ENCODE measurements around the gene VWC2L. TPM values are rescaled to one million over a fixed set of nuclear protein-coding genes. Genes with fewer than 3 reads are reported as not detected.

The VWC2L gene
- polyA plus RNA-seq, 2 of the 4 experiments (the other 2 are of a cell fraction), result not detected

DNA sequence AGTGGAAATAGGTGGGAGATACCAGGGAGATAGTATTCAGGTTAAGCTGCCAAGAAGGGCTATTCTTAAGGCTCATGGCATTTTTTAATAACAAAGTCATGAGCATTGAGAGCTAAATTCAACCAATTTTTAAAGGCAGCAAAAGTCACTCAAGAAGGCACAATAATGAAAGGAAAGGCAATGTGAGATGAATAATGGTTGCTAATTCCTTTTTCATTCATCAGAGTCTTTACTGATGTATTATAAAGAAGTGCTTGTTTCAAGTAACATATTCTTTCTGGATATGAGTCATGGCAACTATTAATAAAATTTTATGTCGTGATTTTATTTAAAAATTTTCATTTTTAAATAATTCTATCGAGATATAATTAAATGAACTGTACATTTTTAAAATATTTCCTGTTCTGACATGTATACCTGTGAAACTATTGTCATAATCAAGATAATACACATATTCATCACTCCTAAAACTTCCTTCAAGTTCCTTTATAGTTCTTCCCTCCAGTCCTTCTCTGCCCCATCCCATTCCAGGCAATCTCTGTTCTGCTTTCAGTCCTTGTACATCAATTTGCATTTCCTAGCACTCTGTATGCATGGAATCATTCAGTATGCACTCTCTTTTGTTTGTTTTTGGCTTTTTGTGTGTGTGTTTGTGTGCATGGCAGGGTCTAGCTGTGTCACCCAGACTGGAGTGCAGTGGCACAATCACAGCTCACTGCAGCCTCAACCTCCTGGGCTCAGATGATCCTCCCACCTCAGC is 40.8 kb downstream of the VWC2L start (continued):
- TF ChIP-seq, protein P1, sequence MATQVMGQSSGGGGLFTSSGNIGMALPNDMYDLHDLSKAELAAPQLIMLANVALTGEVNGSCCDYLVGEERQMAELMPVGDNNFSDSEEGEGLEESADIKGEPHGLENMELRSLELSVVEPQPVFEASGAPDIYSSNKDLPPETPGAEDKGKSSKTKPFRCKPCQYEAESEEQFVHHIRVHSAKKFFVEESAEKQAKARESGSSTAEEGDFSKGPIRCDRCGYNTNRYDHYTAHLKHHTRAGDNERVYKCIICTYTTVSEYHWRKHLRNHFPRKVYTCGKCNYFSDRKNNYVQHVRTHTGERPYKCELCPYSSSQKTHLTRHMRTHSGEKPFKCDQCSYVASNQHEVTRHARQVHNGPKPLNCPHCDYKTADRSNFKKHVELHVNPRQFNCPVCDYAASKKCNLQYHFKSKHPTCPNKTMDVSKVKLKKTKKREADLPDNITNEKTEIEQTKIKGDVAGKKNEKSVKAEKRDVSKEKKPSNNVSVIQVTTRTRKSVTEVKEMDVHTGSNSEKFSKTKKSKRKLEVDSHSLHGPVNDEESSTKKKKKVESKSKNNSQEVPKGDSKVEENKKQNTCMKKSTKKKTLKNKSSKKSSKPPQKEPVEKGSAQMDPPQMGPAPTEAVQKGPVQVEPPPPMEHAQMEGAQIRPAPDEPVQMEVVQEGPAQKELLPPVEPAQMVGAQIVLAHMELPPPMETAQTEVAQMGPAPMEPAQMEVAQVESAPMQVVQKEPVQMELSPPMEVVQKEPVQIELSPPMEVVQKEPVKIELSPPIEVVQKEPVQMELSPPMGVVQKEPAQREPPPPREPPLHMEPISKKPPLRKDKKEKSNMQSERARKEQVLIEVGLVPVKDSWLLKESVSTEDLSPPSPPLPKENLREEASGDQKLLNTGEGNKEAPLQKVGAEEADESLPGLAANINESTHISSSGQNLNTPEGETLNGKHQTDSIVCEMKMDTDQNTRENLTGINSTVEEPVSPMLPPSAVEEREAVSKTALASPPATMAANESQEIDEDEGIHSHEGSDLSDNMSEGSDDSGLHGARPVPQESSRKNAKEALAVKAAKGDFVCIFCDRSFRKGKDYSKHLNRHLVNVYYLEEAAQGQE (IDR thresholded peaks at IDR 0.05), result no peak

DNA sequence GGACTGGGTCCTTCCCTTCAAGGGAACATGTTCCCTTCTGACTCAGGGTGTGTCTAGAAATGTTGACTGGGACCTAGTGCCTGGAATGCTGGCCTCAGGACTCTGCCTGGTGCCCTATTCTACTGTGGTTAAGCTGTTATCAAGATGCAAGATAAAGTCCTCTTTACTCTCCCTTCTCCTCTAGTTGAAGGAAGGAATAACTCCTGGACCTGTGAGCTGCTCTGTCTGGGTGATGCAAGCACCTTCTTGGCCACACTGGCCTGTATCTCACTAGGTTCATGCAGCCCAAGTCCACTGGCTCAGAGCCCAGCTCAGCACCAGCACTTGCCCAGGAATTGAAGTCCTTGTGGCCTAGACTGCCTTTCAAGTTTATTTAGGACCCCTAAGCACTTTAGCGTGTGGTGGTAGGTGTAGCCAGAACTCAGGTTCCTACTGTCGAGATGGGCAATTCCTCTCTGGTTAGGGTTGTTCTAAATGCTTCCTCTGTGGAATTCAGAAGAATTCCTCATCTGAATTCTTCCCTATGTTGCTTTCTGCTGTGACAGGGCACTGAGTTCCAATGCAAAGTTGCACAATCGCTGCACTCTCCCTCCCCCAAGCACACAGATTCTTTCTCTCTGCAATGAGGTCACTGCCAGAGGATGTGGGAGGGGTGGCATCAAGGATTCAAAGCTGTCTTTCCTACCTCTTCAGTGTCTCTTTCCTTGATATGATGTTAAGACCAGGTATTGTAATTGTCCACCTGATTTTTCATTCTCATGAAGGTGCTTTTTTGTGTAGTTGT is 54.7 kb downstream of the VWC2L start:
- FAIRE-seq, result no peak
- no peaks in the 10 kb centered on the region for H3K4me1 ChIP-seq
- ATAC-seq, result no peak
- TF ChIP-seq ZNF302 (CRISPR knock-in tag; IDR thresholded peaks at IDR 0.05) (no peak), ZFP36 (IDR thresholded peaks at IDR 0.05; ENCODE audit: borderline replicate concordance, partially characterized antibody) (no peak), SMC3 (IDR thresholded peaks at IDR 0.05) (no peak), TP53 (CRISPR knock-in tag; IDR thresholded peaks at IDR 0.05) (no peak), CBX2 (IDR thresholded peaks at IDR 0.05; ENCODE audit: borderline replicate concordance, low read depth) (no peak), MAFK (IDR thresholded peaks at IDR 0.05; ENCODE audit: partially characterized antibody) (no peak), HDAC2 (IDR thresholded peaks at IDR 0.05) (no peak), GATA3 (IDR thresholded peaks at IDR 0.05; ENCODE audit: borderline replicate concordance) (no peak), ESRRA (IDR thresholded peaks at IDR 0.05; ENCODE audit: borderline replicate concordance, low read length) (no peak), HOXB13 (CRISPR knock-in tag; IDR thresholded peaks at IDR 0.05; ENCODE audit: low read depth) (no peak), PHF8 (IDR thresholded peaks at IDR 0.05; ENCODE audit: borderline replicate concordance, low read depth) (no peak), NPAS2 (CRISPR knock-in tag; IDR thresholded peaks at IDR 0.05; ENCODE audit: borderline replicate concordance) (no peak), CBX8 (IDR thresholded peaks at IDR 0.05) (no peak), HEYL (CRISPR knock-in tag; IDR thresholded peaks at IDR 0.05) (no peak)
- TF ChIP-seq, protein P2, sequence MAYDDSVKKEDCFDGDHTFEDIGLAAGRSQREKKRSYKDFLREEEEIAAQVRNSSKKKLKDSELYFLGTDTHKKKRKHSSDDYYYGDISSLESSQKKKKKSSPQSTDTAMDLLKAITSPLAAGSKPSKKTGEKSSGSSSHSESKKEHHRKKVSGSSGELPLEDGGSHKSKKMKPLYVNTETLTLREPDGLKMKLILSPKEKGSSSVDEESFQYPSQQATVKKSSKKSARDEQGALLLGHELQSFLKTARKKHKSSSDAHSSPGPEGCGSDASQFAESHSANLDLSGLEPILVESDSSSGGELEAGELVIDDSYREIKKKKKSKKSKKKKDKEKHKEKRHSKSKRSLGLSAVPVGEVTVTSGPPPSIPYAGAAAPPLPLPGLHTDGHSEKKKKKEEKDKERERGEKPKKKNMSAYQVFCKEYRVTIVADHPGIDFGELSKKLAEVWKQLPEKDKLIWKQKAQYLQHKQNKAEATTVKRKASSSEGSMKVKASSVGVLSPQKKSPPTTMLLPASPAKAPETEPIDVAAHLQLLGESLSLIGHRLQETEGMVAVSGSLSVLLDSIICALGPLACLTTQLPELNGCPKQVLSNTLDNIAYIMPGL (CRISPR knock-in tag; IDR thresholded peaks at IDR 0.05; ENCODE audit: borderline replicate concordance), result no peak
- TF ChIP-seq, protein P3, sequence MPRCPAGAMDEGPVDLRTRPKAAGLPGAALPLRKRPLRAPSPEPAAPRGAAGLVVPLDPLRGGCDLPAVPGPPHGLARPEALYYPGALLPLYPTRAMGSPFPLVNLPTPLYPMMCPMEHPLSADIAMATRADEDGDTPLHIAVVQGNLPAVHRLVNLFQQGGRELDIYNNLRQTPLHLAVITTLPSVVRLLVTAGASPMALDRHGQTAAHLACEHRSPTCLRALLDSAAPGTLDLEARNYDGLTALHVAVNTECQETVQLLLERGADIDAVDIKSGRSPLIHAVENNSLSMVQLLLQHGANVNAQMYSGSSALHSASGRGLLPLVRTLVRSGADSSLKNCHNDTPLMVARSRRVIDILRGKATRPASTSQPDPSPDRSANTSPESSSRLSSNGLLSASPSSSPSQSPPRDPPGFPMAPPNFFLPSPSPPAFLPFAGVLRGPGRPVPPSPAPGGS (IDR thresholded peaks at IDR 0.05), result no peak
- TF ChIP-seq, protein P4, sequence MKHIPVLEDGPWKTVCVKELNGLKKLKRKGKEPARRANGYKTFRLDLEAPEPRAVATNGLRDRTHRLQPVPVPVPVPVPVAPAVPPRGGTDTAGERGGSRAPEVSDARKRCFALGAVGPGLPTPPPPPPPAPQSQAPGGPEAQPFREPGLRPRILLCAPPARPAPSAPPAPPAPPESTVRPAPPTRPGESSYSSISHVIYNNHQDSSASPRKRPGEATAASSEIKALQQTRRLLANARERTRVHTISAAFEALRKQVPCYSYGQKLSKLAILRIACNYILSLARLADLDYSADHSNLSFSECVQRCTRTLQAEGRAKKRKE (CRISPR knock-in tag; IDR thresholded peaks at IDR 0.05; ENCODE audit: low read depth), result no peak
- TF ChIP-seq, protein P5, sequence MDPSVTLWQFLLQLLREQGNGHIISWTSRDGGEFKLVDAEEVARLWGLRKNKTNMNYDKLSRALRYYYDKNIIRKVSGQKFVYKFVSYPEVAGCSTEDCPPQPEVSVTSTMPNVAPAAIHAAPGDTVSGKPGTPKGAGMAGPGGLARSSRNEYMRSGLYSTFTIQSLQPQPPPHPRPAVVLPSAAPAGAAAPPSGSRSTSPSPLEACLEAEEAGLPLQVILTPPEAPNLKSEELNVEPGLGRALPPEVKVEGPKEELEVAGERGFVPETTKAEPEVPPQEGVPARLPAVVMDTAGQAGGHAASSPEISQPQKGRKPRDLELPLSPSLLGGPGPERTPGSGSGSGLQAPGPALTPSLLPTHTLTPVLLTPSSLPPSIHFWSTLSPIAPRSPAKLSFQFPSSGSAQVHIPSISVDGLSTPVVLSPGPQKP (IDR thresholded peaks at IDR 0.05; ENCODE audit: low read depth, low read length), result no peak
- TF ChIP-seq, protein P6, sequence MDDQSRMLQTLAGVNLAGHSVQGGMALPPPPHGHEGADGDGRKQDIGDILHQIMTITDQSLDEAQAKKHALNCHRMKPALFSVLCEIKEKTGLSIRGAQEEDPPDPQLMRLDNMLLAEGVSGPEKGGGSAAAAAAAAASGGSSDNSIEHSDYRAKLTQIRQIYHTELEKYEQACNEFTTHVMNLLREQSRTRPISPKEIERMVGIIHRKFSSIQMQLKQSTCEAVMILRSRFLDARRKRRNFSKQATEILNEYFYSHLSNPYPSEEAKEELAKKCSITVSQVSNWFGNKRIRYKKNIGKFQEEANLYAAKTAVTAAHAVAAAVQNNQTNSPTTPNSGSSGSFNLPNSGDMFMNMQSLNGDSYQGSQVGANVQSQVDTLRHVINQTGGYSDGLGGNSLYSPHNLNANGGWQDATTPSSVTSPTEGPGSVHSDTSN (IDR thresholded peaks at IDR 0.05), result no peak
- no peak overlapping the region for H3K4me3 ChIP-seq
- 5% methylated on average over 3 of the region's 3 CpGs for WGBS (ENCODE audit: missing lambda C conversion rate)
- DNase-seq (ENCODE audit: low read depth in 1 of 2, low spot score in 1 of 2), result no peak
- no peaks in the 10 kb centered on the region for H3K9me3 ChIP-seq
- ChIA-PET POLR2A (no interaction called here), CTCF (no interaction called here)
- no peak overlapping the region for H3K4me2 ChIP-seq
- H3K27ac ChIP-seq, result no peak overlapping the region
